NCI-H2081 (cell line): ENCODE results near the gene RPL36AL.
"Not testable (repeated sequence)": the region's sequence is repeated elsewhere in the genome, so short reads cannot be mapped to it uniquely, and the experiment has no call there.

Experiments
- DNase-seq, 2 experiments: peaks; one replicate each; lab custom pipeline; 2025; lab: John Stamatoyannopoulos, UW

The RPL36AL gene

GRCh38 chr14:49620182-49621113 lies at the start of gene RPL36AL, which contains the start of gene MGAT2:
Gene RPL36AL (minus strand): TSS chr14:49620626. CDS start chr14:49619104, 1,522 bp downstream.
Gene MGAT2 (plus strand): TSS chr14:49620799. CDS start chr14:49621269, 470 bp downstream.
- DNase-seq, result peak; percentile 96 to 99

DNA sequence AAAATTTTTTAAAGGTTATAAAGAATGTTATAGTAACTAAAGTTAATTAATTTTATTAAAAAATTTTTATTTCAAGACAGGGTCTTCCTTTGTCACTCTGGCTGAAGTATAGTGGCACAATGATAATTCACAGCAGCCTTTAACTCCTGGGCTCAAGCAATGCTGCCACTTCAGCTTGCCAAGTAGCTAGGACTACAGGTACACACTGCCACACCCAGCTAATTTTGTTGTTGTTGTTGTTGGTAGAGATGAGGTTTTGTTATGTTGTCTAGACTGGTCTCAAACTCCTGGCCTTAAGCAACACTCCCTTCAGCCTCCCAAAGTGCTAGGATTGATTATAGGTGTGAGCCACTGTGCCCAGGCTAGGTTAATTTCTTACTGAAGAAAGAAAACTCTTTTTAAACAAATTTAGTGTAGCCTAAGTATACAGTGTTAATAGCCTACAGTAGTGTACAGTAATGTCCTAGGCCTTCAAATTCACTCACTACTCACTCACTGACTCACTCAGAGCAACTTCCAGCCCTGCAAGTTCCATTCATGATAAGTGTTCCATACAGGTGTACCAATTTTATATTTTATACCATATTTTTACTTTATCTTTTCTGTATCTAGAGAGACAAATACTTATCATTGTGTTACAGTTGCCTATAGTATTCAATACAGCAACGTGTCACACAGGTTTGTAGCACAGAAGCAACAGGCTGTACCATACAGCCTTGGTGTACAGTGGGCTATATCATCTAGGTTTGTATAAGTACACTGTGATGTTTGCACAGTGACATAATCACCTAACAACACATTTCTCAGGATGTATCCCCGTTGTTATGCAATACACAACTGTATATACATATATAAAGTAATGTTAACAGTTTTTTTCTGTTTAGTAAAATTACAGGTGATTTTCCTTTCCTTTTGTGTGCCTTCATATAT lies 39.4 kb upstream of the RPL36AL start:
- DNase-seq, result peak in 1 of 2 experiments; percentile 5

DNA sequence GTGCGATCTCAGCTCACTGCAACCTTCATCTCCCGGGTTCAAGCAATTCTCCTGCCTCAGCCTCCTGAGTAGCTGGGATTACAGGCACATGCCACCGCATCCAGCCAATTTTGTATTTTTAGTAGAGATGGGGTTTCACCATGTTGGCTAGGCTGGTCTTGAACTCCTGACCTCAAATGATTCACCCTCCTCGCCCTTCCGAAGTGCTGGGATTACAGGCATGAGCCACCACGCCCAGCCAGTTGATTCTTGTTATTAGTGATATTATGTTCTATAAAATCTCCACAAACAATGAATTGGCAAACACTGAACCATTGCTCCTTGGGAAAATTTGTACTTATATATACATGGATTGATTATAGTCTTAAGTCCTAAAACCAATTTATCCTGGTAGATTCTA lies 37.1 kb upstream of the RPL36AL start:
- DNase-seq, result not testable (repeated sequence)

GRCh38 chr14:49654511-49654910 lies 34.1 kb upstream of the RPL36AL start:
- DNase-seq, result no peak

DNA sequence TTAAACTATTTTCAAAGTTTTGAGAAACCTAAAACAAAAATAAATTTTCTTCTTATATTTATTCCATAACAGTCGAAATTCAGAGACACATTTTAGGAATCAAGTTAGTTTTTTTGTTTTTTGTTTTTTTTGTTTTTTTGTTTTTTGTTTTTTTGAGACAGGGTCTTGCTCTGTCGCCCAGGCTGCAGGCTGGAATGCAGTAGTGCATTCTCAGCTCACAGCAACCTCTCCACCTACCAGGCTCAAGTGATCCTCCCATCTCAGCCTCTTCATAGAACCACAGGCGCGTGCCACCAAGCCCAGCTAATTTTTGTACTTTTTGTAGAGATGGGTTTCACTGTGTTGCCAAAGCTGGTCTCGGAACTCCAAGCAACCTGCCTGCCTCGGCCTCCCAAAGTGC lies 33.1 kb upstream of the RPL36AL start:
- DNase-seq, result no peak

DNA sequence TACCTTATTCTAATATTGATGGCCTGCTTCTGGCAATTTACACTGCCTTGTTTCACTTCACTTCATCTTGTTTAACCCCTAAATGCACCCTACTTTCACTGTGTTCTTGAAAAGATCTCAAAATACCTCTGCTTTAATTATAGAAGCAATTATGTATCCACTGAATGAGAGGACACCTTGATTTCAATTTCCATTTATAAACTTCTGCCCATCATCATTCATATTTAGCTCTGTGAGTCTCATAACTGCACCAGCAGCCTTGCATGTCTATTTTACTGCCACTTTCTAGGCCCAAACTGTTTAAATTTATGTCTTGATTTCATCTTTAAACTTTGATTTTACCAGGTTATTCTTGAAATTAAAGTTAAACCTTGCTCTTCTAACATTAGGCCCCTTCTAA lies 21.7 kb upstream of the RPL36AL start:
- DNase-seq, result no peak

DNA sequence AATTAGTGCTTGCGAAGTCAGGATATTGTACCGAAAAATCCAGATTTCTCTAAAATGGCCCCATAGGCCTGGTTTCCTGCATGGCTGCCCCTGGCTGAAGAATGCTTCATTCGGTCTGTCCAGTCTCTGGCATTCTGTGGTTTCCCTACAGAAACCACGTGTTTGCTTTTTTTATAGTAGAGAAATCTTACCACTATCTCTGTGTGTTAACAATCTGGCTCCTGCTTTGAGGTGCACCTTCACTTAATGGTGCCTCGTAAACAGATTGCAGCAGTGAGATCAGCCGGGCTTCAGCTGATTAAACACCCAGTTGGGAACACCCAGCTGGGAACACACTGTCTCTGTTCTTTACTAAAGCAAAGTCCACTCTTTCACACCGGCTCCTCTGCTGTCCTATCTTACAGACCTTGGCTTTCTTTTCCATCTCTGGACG lies 21.3 kb upstream of the RPL36AL start:
- peak; percentile 2 to 42 for DNase-seq

DNA sequence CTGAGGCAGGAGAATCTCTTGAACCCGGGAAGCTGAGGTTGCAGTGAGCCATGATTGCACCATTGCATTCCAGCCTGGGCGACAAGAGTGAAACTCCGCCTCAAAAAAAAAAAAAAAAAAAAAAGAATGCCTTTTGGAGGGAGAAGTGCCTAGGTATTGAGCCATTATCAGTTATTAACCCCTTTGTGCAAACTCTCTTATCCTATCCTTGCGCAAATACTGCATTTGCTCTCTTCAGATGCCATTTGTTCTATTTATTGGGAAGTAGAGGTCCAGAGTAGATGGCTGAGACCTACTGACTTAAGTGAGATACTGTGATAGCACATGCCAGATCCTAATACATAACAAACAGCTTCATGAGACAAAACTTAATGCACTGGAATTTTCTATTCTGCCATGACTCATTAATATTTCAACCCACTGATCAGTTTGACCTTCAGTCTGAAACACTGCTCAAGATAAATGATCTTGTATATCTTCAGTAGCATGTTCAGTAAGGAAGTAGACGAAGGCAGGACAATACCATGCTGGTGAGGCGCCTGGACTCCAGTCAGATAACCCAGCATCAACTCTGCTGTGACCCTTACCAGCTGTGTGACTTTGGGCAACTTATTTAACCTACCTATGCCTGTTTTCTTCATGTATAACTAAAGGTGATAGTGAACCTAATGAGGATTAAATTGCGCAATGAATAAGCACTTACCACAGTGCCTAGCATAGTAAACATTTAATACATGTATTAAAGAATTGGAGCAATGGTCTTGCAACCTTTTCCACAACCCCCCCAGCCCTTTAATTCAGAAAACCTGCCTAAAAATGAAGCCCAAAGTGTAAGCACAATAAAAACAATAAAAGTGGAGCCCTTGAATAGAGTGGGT lies 20.4 kb upstream of the RPL36AL start:
- no peak for DNase-seq

DNA sequence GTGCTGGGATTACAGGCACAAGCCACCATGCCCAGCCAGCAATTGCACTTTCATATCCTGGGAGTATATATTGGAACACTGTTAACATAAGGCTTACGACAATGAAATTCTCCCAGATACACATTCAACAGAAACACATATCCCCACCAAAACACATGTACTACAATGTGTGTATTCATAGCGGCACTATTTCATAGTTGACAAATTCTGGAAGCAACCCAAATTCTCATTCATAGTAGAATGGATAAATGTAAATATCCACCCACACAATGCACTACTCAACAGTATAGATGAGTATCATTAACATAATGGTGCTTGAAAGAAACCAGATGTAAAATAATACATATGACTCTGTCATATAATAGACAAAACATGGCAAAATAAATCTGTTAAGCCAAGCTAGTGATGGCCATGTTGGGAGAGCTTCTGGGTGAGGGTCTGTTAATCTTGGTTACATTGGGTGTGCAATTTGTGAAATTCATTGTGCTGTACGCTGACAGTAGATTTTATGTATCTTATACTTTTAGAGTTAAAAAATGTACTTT lies 17.2 kb upstream of the RPL36AL start:
- peak in 1 of 2 experiments; percentile 4 for DNase-seq

DNA sequence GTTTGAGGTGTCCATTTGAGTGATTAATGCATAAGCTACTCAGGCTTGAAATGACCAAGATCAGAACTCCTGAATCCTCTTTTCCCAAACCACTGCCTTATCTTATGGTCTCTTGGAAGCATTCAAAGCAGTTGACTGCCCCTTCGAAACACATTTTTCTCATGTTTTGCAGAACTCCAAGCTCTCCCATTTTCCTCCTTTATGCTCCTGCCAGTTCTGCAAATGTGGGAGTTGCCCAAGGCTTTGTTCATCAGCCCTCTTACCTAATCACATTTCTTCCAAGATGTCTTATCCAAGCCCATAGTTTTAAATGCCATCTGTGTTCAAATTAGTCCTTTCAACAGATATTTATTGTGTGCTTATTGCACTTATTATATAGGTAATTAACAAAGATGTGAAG lies 16.4 kb upstream of the RPL36AL start:
- no peak for DNase-seq

- peak; percentile 54 to 82 for DNase-seq
Observed at GRCh38 chr14:49634547-49635334, 14.3 kb upstream of the RPL36AL start, which contains the start of gene DNAAF2. Gene DNAAF2 (minus strand): TSS chr14:49635244. CDS start chr14:49635149, 95 bp downstream.

DNA sequence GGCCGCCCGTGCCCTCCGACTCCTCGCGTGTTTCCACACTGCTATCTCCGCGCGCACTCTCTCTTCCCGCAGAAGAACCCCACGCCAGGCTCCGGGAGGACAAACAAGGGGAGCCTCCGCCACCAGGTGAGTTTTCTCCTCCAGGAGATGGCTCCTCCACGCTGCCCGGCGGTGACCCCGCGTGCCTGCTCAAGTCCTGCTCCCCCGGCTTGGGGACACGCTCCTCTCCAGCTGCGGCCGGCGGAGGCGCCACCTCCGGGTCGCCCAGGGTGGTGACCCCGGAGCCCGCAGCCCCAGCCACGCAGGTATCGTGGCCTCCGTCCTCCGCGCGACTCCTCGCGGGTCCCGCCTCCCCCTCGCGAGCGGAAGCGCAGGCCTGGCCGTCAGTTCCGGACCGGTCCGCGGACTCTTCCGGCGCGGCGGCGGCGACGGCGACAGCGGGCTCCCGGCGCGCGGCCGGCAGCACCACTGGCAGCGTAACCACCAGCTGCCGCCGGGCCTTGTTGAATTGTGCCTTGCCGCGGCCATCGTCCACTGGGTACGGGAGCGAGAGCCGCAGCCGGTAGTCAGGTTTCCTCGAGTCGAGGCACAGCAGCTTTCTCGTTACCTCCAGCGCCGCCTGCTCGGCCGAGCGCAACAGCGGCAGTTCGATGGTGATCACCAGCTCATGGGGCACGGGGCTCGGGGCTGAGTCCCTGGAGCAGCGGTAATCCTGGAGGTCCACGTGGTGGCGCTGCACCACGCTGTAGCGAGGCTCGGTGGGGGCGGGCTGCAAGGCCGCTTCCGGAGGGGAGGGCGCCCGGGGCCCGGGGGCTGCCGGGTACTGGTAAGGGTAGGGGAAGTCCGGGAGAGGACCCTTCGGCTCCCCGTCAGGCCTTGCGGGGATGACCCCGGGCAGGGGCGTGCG lies 13.5 kb upstream of the RPL36AL start:
- DNase-seq, result peak; percentile 95 to 96

DNA sequence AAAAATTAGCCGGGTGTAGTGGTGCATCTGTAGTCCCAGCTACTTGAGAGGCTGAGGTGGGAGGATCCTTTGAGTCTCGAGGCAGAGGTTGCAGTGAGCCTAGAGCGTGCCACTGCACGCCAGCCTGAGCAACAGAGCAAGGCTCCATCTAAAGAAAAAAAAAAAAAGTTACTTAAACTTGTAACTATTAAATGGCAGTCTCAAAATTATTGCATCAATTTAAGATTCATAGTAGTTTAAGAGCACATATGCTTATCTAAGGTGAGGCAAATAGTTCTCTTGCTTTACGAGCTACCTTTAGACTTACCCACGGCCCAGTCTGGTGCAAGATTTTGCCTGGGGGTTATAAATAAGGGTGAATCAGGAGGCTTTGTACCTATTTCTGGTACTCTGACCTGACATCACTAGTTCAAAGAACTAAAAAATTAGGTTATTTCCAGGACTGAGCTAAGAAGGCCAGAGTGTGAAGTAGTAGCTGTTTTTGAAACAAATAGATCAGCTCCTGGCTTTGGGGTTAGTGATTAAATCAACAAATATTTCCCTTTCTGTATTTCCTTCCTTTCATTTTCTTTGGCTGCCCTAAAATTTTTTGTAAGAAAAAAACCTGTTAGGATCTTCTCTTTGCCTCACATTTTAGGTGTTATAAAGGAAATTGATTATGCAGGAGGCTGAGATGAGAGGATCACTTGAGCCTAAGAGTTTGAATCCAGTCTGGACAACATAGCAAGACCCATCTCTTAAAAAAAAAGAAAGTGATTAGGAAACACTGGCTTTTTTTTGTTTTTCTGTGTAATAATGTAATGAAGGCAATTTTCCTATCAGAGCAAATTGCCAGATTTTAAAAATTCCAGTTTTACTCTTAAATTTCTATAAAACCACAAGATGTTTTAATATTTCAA lies 3.8 kb upstream of the RPL36AL start:
- DNase-seq, result no peak

DNA sequence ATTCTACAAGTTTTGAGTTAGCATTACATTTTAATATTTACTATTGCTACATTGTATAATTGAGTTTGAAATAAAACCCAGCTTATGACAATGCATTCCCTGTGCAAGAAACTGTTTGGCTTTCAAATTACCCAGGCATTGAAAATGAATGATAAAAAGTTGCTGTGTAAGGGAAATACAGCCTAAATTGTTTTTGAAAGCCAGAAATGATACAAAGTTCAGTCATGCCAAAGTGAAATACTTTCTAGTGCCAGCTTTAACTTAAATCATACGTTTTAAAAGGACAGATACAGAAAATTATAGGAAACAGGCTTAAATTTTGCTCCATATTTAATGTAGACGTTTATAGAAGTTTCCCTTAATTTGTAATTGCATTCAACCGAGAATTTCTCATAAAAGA lies 3.0 kb upstream of the RPL36AL start:
- no peak for DNase-seq

GRCh38 chr14:49622022-49622607 lies 1.7 kb upstream of the RPL36AL start:
- DNase-seq, result no peak

- DNase-seq, result peak; percentile 51 to 70
Observed at GRCh38 chr14:49621114-49621881, 872 bp upstream of the RPL36AL start.

DNA sequence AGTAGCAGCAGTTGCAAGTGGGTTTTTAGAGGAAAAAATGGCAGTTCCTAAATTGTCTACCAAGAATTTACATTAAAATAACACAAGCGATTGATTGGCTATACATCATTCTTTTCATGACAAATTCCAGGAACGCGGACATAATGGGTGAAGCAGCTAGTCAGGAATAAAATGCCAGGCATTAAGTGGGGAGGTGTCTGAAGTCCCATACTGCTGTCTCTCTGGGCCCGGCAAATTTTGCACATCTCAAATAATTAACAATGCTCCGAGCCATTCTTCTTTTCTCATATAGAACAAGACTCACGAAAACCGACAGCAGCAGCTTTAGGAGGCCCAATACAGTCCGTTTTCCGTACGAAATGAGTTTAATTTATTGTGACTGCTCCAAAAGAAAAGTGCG lies 696 bp downstream of the RPL36AL start:
- no peak for DNase-seq
